COLO668 (cell line): ENCODE results near the gene TMEM62.
"Not testable (repeated sequence)": the region's sequence is repeated elsewhere in the genome, so short reads cannot be mapped to it uniquely, and the experiment has no call there.

Experiments used
- DNase-seq: peaks from one replicate; lab custom pipeline; 2025; ENCODE audit not compliant: unreplicated experiment; lab: John Stamatoyannopoulos, UW

The TMEM62 gene

DNA sequence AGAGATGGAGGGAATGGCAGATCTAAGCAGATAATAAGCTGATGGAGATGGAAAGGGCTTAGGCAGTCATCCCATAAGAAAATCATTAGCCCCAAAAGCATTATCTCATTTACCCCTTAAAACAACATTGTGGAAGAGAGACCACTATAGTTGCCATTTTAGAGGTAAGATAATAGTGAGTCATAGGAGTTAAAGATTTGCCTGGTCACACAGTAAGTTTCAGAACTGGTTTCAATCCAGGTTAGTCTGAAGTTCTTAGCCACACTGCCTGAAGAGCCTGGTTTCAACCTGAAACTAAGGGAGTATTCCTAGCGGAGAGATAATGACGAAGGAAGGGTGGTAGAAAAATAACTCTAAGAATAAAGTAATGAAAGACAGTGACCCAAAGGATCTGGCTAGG, 14.6 kb upstream of the TMEM62 start:
- no peak for DNase-seq

DNA sequence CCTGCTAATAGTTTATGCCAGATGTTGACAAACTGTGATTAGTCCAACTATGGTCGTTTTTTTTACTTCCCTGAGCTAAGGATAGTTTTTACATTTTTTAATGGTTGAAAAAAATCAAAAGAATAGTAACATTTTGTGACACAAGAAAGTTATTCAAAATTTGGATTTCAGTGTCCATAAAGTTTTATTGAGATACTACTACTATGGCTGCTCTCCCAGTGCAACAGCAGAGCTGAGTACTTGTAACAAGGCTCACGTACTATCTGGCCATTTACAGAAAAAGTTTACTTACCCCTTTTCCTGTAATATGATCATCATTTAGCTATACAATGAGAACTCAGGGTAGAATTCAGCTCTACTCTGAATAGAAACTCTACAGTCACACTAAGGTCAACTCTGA, 11.5 kb upstream of the TMEM62 start:
- DNase-seq: no peak

GRCh38 chr15:43125100-43125661, 8.2 kb upstream of the TMEM62 start:
- DNase-seq: no peak

DNA sequence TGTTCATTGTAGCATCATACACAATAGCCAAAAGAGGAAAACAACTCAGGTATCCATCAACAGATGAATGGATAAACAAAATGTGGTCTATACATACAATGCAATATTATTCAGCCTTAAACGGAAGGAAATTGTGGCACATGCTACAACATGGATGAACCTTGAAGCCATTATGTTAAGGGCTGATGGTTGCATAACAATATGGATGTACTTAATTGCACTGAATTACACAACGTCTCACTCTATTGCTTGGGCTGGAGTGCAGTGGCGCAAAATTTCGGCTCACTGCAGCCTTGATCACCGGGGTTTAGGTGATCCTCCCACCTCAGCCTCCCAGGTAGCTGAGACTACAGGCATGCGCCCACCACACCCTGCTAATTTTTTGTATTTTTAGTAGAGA, 7.0 kb upstream of the TMEM62 start:
- no peak for DNase-seq

- DNase-seq: peak; percentile 51
Measured at GRCh38 chr15:43127752-43128151, 5.6 kb upstream of the TMEM62 start.

- DNase-seq: peak; percentile 3
Measured at GRCh38 chr15:43128174-43128979, 5.0 kb upstream of the TMEM62 start.

GRCh38 chr15:43128980-43129335, 4.4 kb upstream of the TMEM62 start:
- DNase-seq: no peak

DNA sequence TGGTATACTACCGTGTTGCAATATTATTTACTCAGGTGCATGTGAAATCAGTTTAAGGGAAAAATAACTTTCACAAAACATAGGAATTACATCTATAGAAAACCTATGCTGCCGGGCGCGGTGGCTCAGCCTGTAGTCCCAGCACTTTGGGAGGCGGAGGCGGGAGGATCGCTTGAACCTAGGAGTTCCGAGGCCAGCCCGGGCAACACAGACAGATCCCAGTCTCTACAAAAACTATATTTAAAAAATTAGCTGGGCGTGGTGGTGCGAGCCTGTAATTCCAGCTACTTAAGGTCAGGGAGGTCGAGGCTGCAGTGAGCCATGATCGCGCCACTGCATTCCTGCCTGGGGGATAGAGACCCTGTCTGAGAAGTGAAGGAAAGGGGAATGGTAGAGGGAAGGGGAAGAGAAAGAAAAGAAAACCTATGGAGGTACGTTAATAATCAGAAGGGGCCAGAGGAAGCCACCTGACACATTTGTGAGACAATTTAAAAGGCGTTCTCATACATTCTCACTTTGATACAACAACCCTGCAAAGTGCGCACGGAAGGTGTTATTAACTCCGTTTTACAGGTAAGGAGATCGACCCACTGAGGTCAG, 456 bp upstream of the TMEM62 start:
- DNase-seq: no peak

- DNase-seq: no peak
Measured at GRCh38 chr15:43134157-43134635, 810 bp downstream of the TMEM62 start.

DNA sequence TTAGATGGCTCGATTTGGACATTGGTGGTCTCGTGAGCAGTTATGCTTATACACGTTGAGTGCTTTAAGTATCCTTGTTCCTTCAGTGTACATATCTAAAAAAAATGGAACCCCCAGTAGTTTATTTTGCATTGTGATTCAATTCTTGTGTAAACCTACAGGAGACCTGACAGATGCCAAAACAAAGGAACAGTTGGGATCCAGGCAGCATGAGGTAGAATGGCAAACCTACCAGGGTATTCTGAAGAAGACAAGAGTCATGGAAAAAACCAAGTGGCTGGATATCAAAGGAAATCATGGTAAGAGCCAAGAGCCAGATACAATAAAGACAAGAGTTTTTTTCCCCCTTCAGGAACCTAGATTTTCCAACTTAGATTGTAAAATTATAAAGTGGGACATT, 2.0 kb downstream of the TMEM62 start:
- no peak for DNase-seq

GRCh38 chr15:43143203-43143941, 10.0 kb downstream of the TMEM62 start:
- no peak for DNase-seq

GRCh38 chr15:43144512-43144911, 11.1 kb downstream of the TMEM62 start:
- DNase-seq: no peak

- no peak for DNase-seq
Measured at GRCh38 chr15:43146184-43146583, 12.8 kb downstream of the TMEM62 start.

- DNase-seq: no peak
Measured at GRCh38 chr15:43150191-43150929, 17.0 kb downstream of the TMEM62 start.

DNA sequence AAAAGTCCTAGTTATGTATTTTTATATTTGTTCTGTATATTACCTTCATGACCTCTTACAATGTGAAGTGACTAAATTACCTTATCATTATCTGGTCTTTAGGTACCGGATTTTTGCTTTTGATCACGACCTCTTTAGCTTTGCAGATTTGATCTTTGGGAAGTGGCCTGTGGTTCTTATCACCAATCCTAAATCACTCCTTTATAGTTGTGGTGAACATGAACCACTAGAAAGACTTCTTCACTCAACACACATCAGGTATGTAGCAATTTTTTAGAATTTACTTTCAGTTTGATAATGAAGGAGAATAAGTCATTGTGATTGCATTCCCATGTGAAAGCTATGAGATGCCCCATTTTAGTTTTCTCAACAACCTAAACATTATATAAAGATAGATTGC, 18.3 kb downstream of the TMEM62 start:
- no peak for DNase-seq

- DNase-seq: no peak
Measured at GRCh38 chr15:43153269-43153668, 19.9 kb downstream of the TMEM62 start.

- no peak for DNase-seq
Measured at GRCh38 chr15:43165801-43166325, 32.5 kb downstream of the TMEM62 start.

DNA sequence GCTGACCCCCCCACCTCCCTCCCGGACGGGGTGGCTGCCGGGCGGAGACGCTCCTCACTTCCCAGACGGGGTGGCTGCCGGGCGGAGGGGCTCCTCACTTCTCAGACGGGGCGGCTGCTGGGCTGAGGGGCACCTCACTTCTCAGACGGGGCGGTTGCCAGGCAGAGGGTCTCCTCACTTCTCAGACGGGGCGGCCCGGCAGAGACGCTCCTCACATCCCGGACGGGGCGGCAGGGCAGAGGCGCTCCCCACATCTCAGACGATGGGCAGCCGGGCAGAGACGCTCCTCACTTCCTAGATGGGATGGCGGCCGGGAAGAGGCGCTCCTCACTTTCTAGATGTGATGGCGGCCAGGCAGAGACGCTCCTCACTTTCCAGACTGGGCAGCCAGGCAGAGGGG, 33.9 kb downstream of the TMEM62 start:
- DNase-seq: not testable (repeated sequence)

- no peak for DNase-seq
Measured at GRCh38 chr15:43168192-43169107, 35.1 kb downstream of the TMEM62 start.

DNA sequence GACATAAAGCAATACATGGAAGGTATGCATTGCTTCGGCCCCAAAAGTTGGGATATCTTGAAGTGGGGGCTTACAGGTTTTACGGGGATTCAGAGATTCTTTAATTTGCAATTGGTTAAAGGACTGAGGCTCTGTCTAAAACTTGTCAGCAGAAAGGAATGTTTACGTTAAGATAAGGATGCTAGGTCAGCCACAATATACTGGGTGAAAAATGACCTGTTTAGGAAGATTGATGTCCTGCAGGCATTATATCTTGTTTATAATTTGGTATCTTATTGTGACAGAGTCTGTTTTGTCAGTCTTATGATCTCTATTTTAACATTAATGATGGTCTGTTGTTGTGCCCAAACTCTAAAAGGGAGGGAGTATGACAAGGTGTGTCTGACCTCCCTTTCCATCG, 36.5 kb downstream of the TMEM62 start:
- no peak for DNase-seq
